Measurements from ENCODE around the gene RHD.
"Not testable (repeated sequence)": the region's sequence is repeated elsewhere in the genome, so short reads cannot be mapped to it uniquely, and the experiment has no call there.

RHD gene

DNA sequence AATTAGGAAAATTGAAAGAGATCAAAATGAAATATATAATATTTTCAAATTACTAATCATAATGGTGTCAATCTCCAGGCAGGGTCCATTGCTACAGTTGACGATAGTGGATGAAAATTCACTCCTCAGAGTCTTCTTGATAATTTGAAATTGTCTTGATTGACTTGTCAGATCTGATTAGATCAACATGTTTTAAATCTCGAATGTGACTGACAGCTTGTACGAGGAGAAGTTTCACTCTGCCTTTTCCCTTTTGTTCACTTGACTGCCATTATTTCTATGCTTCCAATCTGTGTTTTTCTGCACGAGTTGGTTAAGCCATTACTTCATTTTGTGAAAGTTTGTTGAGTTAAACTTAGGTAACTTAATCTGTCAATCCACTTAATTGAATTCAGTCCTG is 3.3 kb downstream of the RHD start:
- not testable (repeated sequence) for H3K36me3 Mint-ChIP-seq (ENCODE audit: low read depth); H3K27me3 Mint-ChIP-seq (ENCODE audit: low read depth); H3K4me3 Mint-ChIP-seq; H3K4me1 Mint-ChIP-seq (ENCODE audit: low read depth); H3K27ac Mint-ChIP-seq; DNase-seq (ENCODE audit: low spot score); H3K9me3 Mint-ChIP-seq

DNA sequence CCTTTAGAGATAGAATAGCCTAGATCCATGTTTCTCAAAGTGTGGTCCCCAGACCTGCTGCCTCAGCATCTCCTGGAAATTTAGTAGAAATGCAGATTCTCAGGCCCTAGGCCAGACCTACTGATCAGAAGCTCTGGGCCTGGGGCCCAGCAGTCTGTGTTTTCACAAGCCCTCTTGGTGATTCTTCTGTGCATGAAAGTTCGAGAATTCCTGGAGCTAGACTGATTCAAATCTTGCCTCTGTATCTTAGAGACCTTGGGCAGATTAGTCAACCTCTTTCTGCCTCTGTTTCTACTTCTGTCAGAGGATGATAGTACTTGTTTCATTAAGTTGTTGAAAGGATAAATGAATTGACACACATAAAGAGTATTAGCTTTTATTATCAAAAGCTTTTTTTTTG is 5.0 kb downstream of the RHD start:
- not testable (repeated sequence) for H3K9me3 Mint-ChIP-seq; H3K4me3 Mint-ChIP-seq; H3K27ac Mint-ChIP-seq; DNase-seq (ENCODE audit: low spot score); H3K36me3 Mint-ChIP-seq (ENCODE audit: low read depth); H3K4me1 Mint-ChIP-seq (ENCODE audit: low read depth); H3K27me3 Mint-ChIP-seq (ENCODE audit: low read depth)

DNA sequence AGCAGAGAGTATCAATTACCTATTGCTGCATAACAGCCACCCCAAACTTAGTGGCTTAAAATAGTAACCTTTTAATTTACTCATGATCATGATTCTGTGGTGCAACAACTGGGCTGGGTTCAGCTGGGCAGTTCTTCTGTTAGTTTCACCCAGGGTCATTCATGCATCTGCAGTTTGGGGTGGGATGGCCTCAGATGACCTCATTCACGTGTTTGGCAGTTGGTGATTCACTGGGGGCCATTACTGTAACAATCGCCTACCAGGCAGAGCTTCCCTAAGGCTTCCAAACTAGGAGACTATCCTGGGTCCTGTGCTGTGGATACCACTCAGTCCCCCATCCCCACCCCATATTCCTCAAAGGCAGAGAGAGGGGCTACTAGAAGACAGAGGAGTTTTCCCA is 6.0 kb downstream of the RHD start:
- not testable (repeated sequence) for H3K4me3 Mint-ChIP-seq; H3K4me1 Mint-ChIP-seq (ENCODE audit: low read depth); H3K27ac Mint-ChIP-seq; H3K36me3 Mint-ChIP-seq (ENCODE audit: low read depth); H3K9me3 Mint-ChIP-seq; DNase-seq (ENCODE audit: low spot score); H3K27me3 Mint-ChIP-seq (ENCODE audit: low read depth)

DNA sequence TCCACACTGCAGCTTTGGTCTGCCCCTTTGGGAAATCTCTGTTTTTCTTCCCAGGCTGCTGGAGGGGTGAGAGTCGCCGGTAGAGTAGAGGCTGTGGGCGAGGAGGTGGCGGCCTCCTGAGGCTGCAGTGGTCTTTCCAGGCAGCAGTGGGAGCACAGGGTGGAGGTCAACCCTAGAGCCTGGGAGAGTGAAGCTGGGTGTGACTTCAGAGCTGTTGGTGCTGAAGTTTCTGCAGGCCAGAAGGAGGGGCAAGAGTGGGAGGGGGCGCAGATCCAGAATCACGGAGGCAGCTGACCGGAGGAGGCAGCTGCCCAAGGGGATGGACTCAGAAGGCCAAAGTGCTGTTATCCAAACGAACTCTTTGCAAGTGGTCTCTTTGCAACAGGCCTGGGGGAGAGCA is 6.5 kb downstream of the RHD start:
- not testable (repeated sequence) for H3K9me3 Mint-ChIP-seq; H3K36me3 Mint-ChIP-seq (ENCODE audit: low read depth); H3K4me1 Mint-ChIP-seq (ENCODE audit: low read depth); H3K27ac Mint-ChIP-seq; H3K4me3 Mint-ChIP-seq; DNase-seq (ENCODE audit: low spot score); H3K27me3 Mint-ChIP-seq (ENCODE audit: low read depth)

DNA sequence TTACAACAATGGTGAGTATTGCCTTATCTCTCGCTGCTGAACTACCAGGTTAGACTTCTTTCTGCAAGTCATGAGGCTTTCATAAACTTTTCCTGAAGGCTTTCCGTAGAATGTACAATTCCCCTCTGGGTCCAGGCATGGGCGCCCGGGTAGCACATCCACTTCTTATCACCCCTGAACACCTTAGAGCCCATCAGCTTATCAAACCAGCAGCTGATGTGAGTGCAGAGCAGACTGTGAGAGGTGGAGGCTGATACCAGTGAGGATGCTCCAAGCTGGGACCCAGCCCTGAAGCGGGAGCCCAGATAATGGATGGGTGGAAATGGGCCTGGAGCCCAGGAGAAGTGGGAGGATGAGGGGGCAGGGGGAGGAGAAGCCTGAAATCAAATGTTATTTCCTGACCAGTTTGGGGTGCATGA is 7.4 kb downstream of the RHD start:
- H3K9me3 Mint-ChIP-seq; DNase-seq (ENCODE audit: low spot score); H3K27me3 Mint-ChIP-seq (ENCODE audit: low read depth); H3K4me1 Mint-ChIP-seq (ENCODE audit: low read depth); H3K36me3 Mint-ChIP-seq (ENCODE audit: low read depth); H3K27ac Mint-ChIP-seq; H3K4me3 Mint-ChIP-seq: not testable (repeated sequence)

DNA sequence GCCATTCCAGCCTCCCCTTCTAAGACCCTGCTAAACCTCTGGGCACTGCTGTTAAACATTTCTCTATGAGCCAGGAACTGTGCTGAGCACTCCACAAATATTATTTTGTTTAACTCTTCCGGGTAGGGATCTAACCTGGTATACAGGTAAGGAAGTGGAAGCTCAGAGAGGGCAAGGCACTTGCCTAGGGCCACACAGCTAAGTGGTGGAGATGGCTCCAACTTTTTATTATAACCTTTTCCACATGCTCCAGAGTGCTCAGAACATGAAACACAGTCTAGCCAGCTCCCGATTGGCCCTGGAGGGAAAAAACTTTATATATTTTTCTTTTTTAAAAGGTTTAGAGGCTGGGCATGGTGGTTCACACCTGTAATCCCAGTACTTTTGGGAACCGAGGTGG is 13.6 kb downstream of the RHD start:
- H3K36me3 Mint-ChIP-seq (ENCODE audit: low read depth); H3K4me3 Mint-ChIP-seq; H3K27me3 Mint-ChIP-seq (ENCODE audit: low read depth); H3K9me3 Mint-ChIP-seq; H3K27ac Mint-ChIP-seq; H3K4me1 Mint-ChIP-seq (ENCODE audit: low read depth); DNase-seq (ENCODE audit: low spot score): not testable (repeated sequence)

DNA sequence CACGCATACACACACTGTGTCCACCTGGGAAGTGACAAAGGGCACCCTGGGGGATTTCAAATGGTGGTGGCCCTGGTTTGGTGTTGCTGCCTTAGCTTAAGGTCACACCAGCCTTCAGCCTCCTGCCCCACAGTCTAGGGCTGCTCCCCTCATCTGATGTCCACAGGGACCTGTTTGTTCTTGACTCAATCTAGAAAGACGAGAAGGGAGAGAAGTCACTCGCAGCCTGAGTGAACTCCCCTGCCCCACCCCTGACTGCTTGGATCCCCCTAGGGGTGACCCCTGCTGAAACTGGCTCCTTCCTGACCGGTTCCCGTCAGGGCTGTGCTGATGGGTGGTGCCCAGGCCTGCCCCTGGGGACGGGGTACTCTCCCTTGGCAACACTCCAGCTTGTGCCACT is 14.9 kb downstream of the RHD start:
- not testable (repeated sequence) for H3K36me3 Mint-ChIP-seq (ENCODE audit: low read depth)

DNA sequence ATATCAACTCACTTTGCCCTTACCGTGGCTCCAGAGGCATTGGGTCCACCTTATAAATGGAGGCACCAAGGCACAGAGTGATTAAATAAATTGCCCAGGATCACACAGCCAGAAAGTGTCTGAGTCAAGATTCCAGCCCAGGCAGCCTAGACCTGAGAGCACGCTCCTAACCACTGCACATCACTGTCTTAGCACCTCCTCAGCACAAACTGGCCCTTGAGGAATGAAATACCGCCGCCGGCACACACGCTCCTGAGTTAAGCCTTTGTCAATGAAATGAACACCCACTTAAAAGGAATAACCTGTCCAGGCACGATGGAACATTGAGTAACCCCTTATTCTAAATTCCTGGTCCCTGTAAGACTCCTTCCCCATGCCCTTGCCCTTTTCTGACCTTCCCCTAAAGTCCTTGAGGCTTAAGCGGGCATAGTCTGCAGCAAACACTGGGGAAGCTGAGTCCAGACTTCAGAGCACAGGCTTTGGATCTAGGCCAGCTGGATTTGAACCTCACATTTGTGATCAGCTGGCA is 16.3 kb downstream of the RHD start:
- H3K4me3 Mint-ChIP-seq; H3K27ac Mint-ChIP-seq; H3K4me1 Mint-ChIP-seq (ENCODE audit: low read depth); H3K27me3 Mint-ChIP-seq (ENCODE audit: low read depth); DNase-seq (ENCODE audit: low spot score); H3K36me3 Mint-ChIP-seq (ENCODE audit: low read depth); H3K9me3 Mint-ChIP-seq: not testable (repeated sequence)

More for the DNA sequence above, 14.9 kb downstream of the RHD start:
- not testable (repeated sequence) for H3K27me3 Mint-ChIP-seq (ENCODE audit: low read depth); H3K4me3 Mint-ChIP-seq; H3K4me1 Mint-ChIP-seq (ENCODE audit: low read depth); H3K9me3 Mint-ChIP-seq; DNase-seq (ENCODE audit: low spot score); H3K27ac Mint-ChIP-seq

DNA sequence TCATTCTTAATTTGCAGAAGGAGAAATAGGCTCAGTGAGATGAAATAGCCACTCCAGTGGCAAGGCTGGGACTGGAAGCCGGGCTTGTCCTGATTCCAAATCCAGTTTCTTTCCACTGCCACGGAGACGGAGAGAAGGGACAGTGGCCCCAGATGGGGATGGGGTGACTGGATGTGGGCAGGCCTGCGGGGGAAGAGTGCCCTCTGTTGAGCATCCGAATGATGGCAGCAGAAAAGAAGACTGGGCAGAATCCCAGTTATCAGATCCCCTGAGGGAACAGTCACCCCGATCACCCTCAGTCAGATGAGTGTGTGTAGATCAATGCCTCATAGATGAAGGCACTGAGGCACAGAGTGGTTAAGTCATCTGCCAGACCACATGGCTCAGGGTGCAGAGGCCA is 17.7 kb downstream of the RHD start:
- DNase-seq (ENCODE audit: low spot score); H3K36me3 Mint-ChIP-seq (ENCODE audit: low read depth); H3K27ac Mint-ChIP-seq; H3K4me1 Mint-ChIP-seq (ENCODE audit: low read depth); H3K27me3 Mint-ChIP-seq (ENCODE audit: low read depth); H3K4me3 Mint-ChIP-seq; H3K9me3 Mint-ChIP-seq: not testable (repeated sequence)

DNA sequence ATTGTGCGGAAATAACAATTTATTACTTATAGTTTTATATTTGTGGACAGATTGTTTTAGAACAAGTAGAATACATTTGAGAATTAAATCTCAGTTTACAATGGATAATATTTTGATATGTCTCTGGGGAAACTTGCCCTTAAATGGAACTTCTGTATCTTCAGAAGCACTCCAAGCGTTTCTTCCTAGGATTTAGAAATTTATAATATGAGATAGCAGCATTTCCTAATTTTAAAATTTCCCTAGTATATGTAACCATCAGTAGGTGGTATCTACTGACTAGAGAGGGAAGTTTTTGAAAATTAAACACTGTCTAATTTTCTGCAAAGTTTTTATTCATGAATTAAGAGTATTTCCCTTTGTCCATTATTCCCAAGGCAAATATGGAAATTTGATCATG is 21.1 kb downstream of the RHD start:
- not testable (repeated sequence) for DNase-seq (ENCODE audit: low spot score); H3K36me3 Mint-ChIP-seq (ENCODE audit: low read depth); H3K27ac Mint-ChIP-seq; H3K4me1 Mint-ChIP-seq (ENCODE audit: low read depth); H3K27me3 Mint-ChIP-seq (ENCODE audit: low read depth); H3K4me3 Mint-ChIP-seq; H3K9me3 Mint-ChIP-seq

DNA sequence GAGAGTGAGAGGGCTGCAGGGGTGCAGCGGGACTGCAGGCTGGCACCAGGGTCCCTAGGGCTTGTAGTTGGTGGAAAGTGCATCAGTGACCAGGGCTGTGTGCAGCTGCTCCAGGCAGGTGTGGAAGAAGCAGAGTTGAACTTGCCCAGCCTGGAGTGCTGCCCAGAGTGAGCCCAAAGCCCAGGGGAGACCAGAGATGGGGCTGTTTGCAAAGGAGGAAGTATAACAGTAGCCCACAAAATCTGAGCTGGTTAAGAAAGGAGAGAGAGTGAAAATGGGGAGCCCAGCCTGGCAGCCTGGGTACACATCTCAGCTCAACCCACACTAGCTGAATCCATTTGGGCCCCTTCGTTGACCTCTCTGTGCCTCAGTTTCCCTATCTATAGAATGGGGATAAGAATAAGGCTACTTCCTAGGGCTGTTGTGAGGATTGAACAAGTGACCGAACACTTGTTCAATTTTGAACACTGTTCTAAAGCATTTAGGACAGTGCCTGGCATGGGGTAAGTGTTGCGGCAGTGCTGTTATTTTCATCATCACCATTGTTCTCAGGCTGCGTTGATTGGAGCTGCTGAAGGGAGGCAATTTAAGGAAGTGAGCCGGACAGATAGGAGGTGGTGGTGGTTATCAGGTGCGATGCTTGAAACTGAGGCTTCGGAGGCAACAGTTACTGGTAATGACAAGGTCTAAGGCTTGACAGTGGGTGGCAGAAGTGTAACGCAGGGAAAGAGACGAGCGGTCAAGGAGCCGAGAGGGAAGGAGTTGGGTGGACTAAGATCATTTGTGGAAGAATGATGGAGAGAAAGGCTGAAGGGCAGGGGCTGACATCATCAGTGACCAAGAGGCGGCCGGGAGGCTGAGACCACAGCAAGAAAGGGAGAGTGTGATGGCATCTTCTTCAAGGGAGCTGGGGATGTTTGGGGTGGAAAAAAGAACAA is 22.8 kb downstream of the RHD start:
- DNase-seq (ENCODE audit: low spot score); H3K36me3 Mint-ChIP-seq (ENCODE audit: low read depth); H3K9me3 Mint-ChIP-seq; H3K27me3 Mint-ChIP-seq (ENCODE audit: low read depth); H3K4me3 Mint-ChIP-seq; H3K27ac Mint-ChIP-seq; H3K4me1 Mint-ChIP-seq (ENCODE audit: low read depth): not testable (repeated sequence)

DNA sequence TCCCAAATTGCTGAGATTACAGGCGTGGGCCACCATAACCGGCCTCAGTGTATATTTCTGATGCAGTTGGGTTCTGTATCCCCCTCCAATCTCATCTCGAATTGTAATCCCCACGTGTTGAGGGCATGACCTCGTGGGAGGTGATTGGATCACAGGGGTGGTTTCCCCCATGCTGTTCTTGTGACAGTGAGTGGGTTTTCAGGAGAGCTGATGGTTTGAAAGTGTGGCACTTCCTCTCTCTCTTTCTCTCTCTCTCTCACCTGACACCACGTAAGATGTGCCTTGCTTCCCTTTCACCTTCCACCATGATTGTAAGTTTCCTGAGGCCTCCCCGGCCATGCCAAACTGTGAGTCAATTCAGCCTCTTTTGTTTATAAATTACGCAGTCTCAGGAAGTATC is 24.2 kb downstream of the RHD start:
- H3K4me1 Mint-ChIP-seq (ENCODE audit: low read depth); H3K27me3 Mint-ChIP-seq (ENCODE audit: low read depth); H3K9me3 Mint-ChIP-seq; DNase-seq (ENCODE audit: low spot score); H3K4me3 Mint-ChIP-seq; H3K27ac Mint-ChIP-seq; H3K36me3 Mint-ChIP-seq (ENCODE audit: low read depth): not testable (repeated sequence)

DNA sequence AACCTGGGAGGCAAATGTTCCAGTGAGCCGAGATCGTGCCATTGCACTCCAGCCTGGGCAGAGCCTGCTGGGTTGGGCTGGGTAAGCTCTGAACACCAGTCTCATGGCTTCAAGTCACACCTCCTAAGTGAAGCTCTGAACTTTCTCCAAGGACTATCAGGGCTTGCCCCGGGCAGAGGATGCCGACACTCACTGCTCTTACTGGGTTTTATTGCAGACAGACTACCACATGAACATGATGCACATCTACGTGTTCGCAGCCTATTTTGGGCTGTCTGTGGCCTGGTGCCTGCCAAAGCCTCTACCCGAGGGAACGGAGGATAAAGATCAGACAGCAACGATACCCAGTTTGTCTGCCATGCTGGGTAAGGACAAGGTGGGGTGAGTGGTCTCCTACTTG is 28.4 kb downstream of the RHD start:
- not testable (repeated sequence) for H3K9me3 Mint-ChIP-seq; H3K27me3 Mint-ChIP-seq (ENCODE audit: low read depth); DNase-seq (ENCODE audit: low spot score); H3K36me3 Mint-ChIP-seq (ENCODE audit: low read depth); H3K4me1 Mint-ChIP-seq (ENCODE audit: low read depth); H3K4me3 Mint-ChIP-seq; H3K27ac Mint-ChIP-seq

DNA sequence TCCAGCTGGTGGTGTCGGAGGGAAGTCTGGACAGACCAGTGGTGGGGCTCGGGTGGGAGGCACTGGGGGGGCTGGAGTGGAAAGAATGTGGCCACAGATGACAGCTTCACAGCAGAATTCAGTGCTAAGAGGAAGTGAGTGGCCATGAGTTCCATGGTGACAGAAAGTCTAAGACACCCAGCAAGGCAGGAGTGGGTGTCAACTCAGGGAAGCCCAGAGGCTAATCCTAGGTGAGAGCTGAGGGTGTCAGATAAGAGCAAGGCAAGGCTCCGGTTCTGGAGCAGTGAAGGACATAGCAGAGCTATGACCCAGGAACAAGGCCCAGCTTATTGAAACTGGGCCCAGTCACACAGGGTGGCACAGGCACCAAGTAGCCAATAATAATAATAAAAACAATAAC is 30.0 kb downstream of the RHD start:
- not testable (repeated sequence) for H3K27me3 Mint-ChIP-seq (ENCODE audit: low read depth); H3K4me3 Mint-ChIP-seq; H3K4me1 Mint-ChIP-seq (ENCODE audit: low read depth); H3K27ac Mint-ChIP-seq; DNase-seq (ENCODE audit: low spot score); H3K36me3 Mint-ChIP-seq (ENCODE audit: low read depth); H3K9me3 Mint-ChIP-seq

DNA sequence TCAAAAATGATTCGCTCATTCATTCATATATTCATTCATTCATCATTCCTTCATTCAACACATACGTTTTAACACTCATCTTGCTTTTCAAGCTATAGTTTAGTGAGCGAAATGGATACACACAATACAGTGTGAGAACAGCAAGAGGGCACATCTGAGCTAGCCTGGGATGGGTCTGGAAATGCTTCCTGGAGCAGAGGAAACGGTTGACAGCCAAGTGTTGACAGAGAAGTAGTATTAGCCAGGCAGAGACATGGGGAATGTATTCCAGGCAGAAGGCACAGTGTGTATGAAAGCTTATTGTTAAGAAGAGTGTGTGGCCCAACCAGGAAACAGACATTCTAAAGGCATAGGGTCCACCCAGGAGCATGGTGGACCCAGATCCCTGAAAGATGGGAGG is 32.6 kb downstream of the RHD start:
- H3K4me3 Mint-ChIP-seq = not testable (repeated sequence)

More for the DNA sequence above, 32.6 kb downstream of the RHD start:
- H3K9me3 Mint-ChIP-seq; H3K27ac Mint-ChIP-seq; DNase-seq (ENCODE audit: low spot score); H3K27me3 Mint-ChIP-seq (ENCODE audit: low read depth); H3K4me1 Mint-ChIP-seq (ENCODE audit: low read depth): not testable (repeated sequence)
- H3K36me3 Mint-ChIP-seq (ENCODE audit: low read depth) = peaks cover 11% of the 10 kb centered on the region

Data from T-helper 2 cell treated with Interferon-gamma antibody and Interleukin-4, amounts not matched to agents 5 μg/mL and 100 μg/mL, for 36 hours (primary cell).